IMR-90 (cell line): Measurements from ENCODE around the gene RDH11. TPM values are rescaled to one million over a fixed set of nuclear protein-coding genes. Genes with fewer than 3 reads are reported as not detected.

Experiments used
- ATAC-seq: fragments of 200-7000 bp; cut with Tn5 transposase; 2 replicates; pipeline ENCODE4 v1.9.1; 2020; ENCODE audit warnings: low read depth, mild to moderate bottlenecking, moderate library complexity
- BruUV-seq: library from RNA; stranded (reverse); fragments of 400-500 nt; replicated peaks from 2 replicates; lab custom pipeline; 2021; lab: Mats Ljungman, UMichigan
- CTCF ChIA-PET: fragments of 300-600 bp; formaldehyde crosslinking; extraction: SDS; loops from one replicate; lab custom pipeline; 2021; ENCODE audit warnings: antibody characterized with exemption; lab: Yijun Ruan, JAX
- POLR2A ChIA-PET: fragments of 300-600 bp; sonication (Branson Sonifier 250); formaldehyde crosslinking; loops from one replicate; lab custom pipeline; 2022; ENCODE audit warnings: antibody characterized with exemption; ENCODE audit not compliant: unreplicated experiment; lab: Charles Lee
- DNase-seq: peaks from one replicate; pipeline ENCODE4 v3.0.0; 2013
- H2AFZ ChIP-seq: replicated peaks from 2 replicates; pipeline ENCODE3; 2013; ENCODE audit warnings: low read length, mild to moderate bottlenecking; ENCODE audit not compliant: poor library complexity
- H2AK5ac ChIP-seq: 2 replicates; pipeline ENCODE4 v1.6.1; 2013; ENCODE audit warnings: low read depth, low read length, inconsistent platforms
- H2AK9ac ChIP-seq: replicated peaks from 2 replicates; pipeline ENCODE3; 2013; ENCODE audit warnings: mild to moderate bottlenecking, low read depth, low read length, moderate library complexity; ENCODE audit not compliant: poor library complexity
- H2BK120ac ChIP-seq: 2 replicates; pipeline ENCODE4 v1.6.1; 2013; ENCODE audit warnings: low read depth, low read length, inconsistent platforms
- H2BK15ac ChIP-seq: 3 replicates; pipeline ENCODE4 v1.6.1; 2013; ENCODE audit warnings: low read depth, low read length, inconsistent platforms
- H2BK20ac ChIP-seq: 2 replicates; pipeline ENCODE4 v1.6.1; 2013; ENCODE audit warnings: low read depth, mild to moderate bottlenecking, inconsistent platforms, low read length, moderate library complexity
- H2BK5ac ChIP-seq: 2 replicates; pipeline ENCODE4 v1.6.1; 2013; ENCODE audit warnings: mild to moderate bottlenecking, low read depth, low read length, inconsistent platforms; ENCODE audit not compliant: poor library complexity, severe bottlenecking
- H3K14ac ChIP-seq: replicated peaks from 2 replicates; pipeline ENCODE4 v1.6.1; 2013; ENCODE audit warnings: low read depth, low read length, inconsistent platforms
- H3K18ac ChIP-seq: 2 replicates; pipeline ENCODE4 v1.6.1; 2013; ENCODE audit warnings: low read depth, low read length, control low read depth
- H3K23ac ChIP-seq: 2 replicates; pipeline ENCODE4 v1.6.1; 2013; ENCODE audit warnings: low read depth, low read length, inconsistent platforms
- H3K27ac ChIP-seq: 2 replicates; pipeline ENCODE4 v1.5.1; 2013; ENCODE audit warnings: mild to moderate bottlenecking, control low read depth, low read length; ENCODE audit not compliant: insufficient read depth
- H3K27me3 ChIP-seq: 2 replicates; pipeline ENCODE4 v1.6.1; 2013; ENCODE audit warnings: low read length; ENCODE audit not compliant: control insufficient read depth, insufficient read depth
- H3K36me3 ChIP-seq: 2 replicates; pipeline ENCODE4 v1.6.1; 2013; ENCODE audit warnings: low read length, mixed read lengths; ENCODE audit not compliant: control insufficient read depth, insufficient read depth
- H3K4ac ChIP-seq: 2 replicates; pipeline ENCODE4 v1.6.1; 2013; ENCODE audit warnings: low read depth, low read length, inconsistent platforms
- H3K4me1 ChIP-seq: 2 replicates; pipeline ENCODE4 v1.6.1; 2013; ENCODE audit warnings: low read length, mixed read lengths; ENCODE audit not compliant: control insufficient read depth, insufficient read depth
- H3K4me2 ChIP-seq: 2 replicates; pipeline ENCODE4 v1.6.1; 2013; ENCODE audit warnings: low read depth, mild to moderate bottlenecking, control low read depth, low read length, moderate library complexity
- H3K4me3 ChIP-seq: 2 replicates; pipeline ENCODE4 v1.5.1; 2013; ENCODE audit warnings: low read depth, mild to moderate bottlenecking, control low read depth, low read length, moderate library complexity; ENCODE audit not compliant: insufficient read depth
- H3K56ac ChIP-seq: 2 replicates; pipeline ENCODE4 v1.6.1; 2013; ENCODE audit warnings: low read length, inconsistent platforms; ENCODE audit not compliant: insufficient read depth; ENCODE audit errors: extremely low read depth
- H3K79me1 ChIP-seq, 2 experiments: 2 replicates each; pipeline ENCODE4 v1.6.1; 2013; ENCODE audit warnings: low read length in 2 of 2, inconsistent platforms in 1 of 2, low read depth in 1 of 2
- H3K9ac ChIP-seq: 2 replicates; pipeline ENCODE4 v1.6.1; 2013; ENCODE audit warnings: low read depth, low read length, control low read depth
- H3K9me1 ChIP-seq: 2 replicates; pipeline ENCODE4 v1.6.1; 2013; ENCODE audit warnings: low read length, inconsistent platforms; ENCODE audit not compliant: insufficient read depth
- H3K9me3 ChIP-seq: 2 replicates; pipeline ENCODE4 v1.6.1; 2013; ENCODE audit warnings: low read length; ENCODE audit not compliant: control insufficient read depth, insufficient read depth
- H4K20me1 ChIP-seq: 2 replicates; pipeline ENCODE4 v1.6.1; 2013; ENCODE audit warnings: low read length, inconsistent platforms; ENCODE audit not compliant: insufficient read depth
- H4K5ac ChIP-seq: 2 replicates; pipeline ENCODE4 v1.6.1; 2013; ENCODE audit warnings: mild to moderate bottlenecking, low read depth, low read length, control low read depth
- H4K8ac ChIP-seq, 2 experiments: 2 replicates each; pipeline ENCODE4 v1.6.1; 2013; ENCODE audit warnings: low read depth in 2 of 2, low read length in 2 of 2, control low read depth in 1 of 2, inconsistent platforms in 1 of 2
- H4K91ac ChIP-seq: 2 replicates; pipeline ENCODE4 v1.6.1; 2013; ENCODE audit warnings: low read depth, low read length, inconsistent platforms; ENCODE audit not compliant: insufficient read depth
- BHLHE40 ChIP-seq: fragments of 150-350 bp; IDR thresholded peaks from 2 replicates; pipeline ENCODE4 v1.6.1; 2016; ENCODE audit warnings: mild to moderate bottlenecking, low read depth, low read length
- CEBPB ChIP-seq: IDR thresholded peaks from 2 replicates; pipeline ENCODE4 v1.6.1; 2012; ENCODE audit warnings: low read depth, low read length, improper control_type of control experiment
- CHD1 ChIP-seq: IDR thresholded peaks from 2 replicates; pipeline ENCODE4 v1.6.1; 2012; ENCODE audit warnings: low read depth, low read length, improper control_type of control experiment
- FOS ChIP-seq: fragments of 150-350 bp; IDR thresholded peaks from 2 replicates; pipeline ENCODE4 v1.6.1; 2016; ENCODE audit warnings: low read depth, low read length
- MAFK ChIP-seq: IDR thresholded peaks from 2 replicates; pipeline ENCODE4 v1.6.1; 2012; ENCODE audit warnings: low read depth, low read length, improper control_type of control experiment
- MAZ ChIP-seq: IDR thresholded peaks from 2 replicates; pipeline ENCODE4 v1.6.1; 2012; ENCODE audit warnings: low read depth, mild to moderate bottlenecking, low read length, improper control_type of control experiment, moderate library complexity, borderline replicate concordance
- MXI1 ChIP-seq: IDR thresholded peaks from 2 replicates; pipeline ENCODE4 v1.6.1; 2012; ENCODE audit warnings: low read depth, mild to moderate bottlenecking, low read length, moderate library complexity, borderline replicate concordance
- NFE2L2 ChIP-seq: fragments of 150-350 bp; IDR thresholded peaks from 2 replicates; pipeline ENCODE4 v1.6.1; 2016; ENCODE audit warnings: low read depth, mild to moderate bottlenecking, low read length
- POLR2A ChIP-seq: IDR thresholded peaks from 2 replicates; pipeline ENCODE4 v1.6.1; 2012; ENCODE audit warnings: mild to moderate bottlenecking, low read depth, low read length
- RAD21 ChIP-seq: IDR thresholded peaks from 2 replicates; pipeline ENCODE4 v1.6.1; 2012; ENCODE audit warnings: low read length, improper control_type of control experiment
- RCOR1 ChIP-seq: IDR thresholded peaks from 2 replicates; pipeline ENCODE4 v1.6.1; 2012; ENCODE audit warnings: mild to moderate bottlenecking, low read length, improper control_type of control experiment; ENCODE audit not compliant: insufficient replicate concordance
- RFX5 ChIP-seq: IDR thresholded peaks from 2 replicates; pipeline ENCODE4 v1.8.0; 2012; ENCODE audit warnings: low read depth, mild to moderate bottlenecking, low read length, moderate library complexity
- SMC3 ChIP-seq: fragments of 150-350 bp; IDR thresholded peaks from 2 replicates; pipeline ENCODE4 v1.6.1; 2016; ENCODE audit warnings: low read depth, mild to moderate bottlenecking, antibody characterized with exemption, low read length, moderate library complexity
- WGBS, 2 experiments: methylation state at CpG; one replicate each; pipeline versions ENCODE4 v1.1.5 to v1.1.7; 2013; ENCODE audit warnings: missing lambda C conversion rate in 2 of 2; ENCODE audit not compliant: insufficient read length in 1 of 2; ENCODE audit errors: extremely low coverage in 2 of 2; 5-methylcytosine and 5-hydroxymethylcytosine counted together
- dilution Hi-C: fragments of 300-500 bp; cut with HindIII; formaldehyde crosslinking; loops from one replicate; pipeline ENCODE4 v1.14.3; 2018; ENCODE audit warnings: low sequenced_read_pairs; ENCODE audit not compliant: unreplicated experiment
- in situ Hi-C: fragments of 300-500 bp; cut with MboI; formaldehyde crosslinking; loops from 3 replicates; pipeline ENCODE4 v1.14.3; 2019; ENCODE audit warnings: low sequenced_read_pairs, inconsistent platforms, mixed read lengths
- intact Hi-C: fragments of 100-400 bp; cut with micrococcal nuclease; formaldehyde crosslinking; loops from 2 replicates; pipeline ENCODE4 v1.10.0; 2022
- polyA plus RNA-seq, 3 experiments: library from polyadenylated mRNA; depleted of rRNA; stranded (reverse); fragments of >200 nt; gene quantifications; 2 replicates each; pipeline ENCODE4 v1.2.3, GENCODE V29; 2012; ENCODE audit warnings: low replicate concordance in 1 of 3
- total RNA-seq: library from RNA; depleted of rRNA; stranded (reverse); fragments of >200 nt; gene quantifications from 2 replicates; pipeline ENCODE4 v1.2.3, GENCODE V29; 2012
- TF ChIP-seq, protein P1 (sequence below): fragments of 150-350 bp; IDR thresholded peaks from 2 replicates; pipeline ENCODE4 v1.6.1; 2017; ENCODE audit warnings: mild to moderate bottlenecking, antibody characterized with exemption, low read length, low read depth
- TF ChIP-seq, protein P2 (sequence below): fragments of 150-350 bp; IDR thresholded peaks from 2 replicates; pipeline ENCODE4 v1.6.1; 2016; ENCODE audit warnings: low read depth, mild to moderate bottlenecking, low read length, moderate library complexity, borderline replicate concordance
- TF ChIP-seq, protein P3 (sequence below): conservative IDR thresholded peaks from 2 replicates; pipeline ENCODE4 v1.5.1; 2012; ENCODE audit warnings: mild to moderate bottlenecking, low read depth, low read length, improper control_type of control experiment

RDH11 gene
- total and polyA plus RNA-seq, 2 of the 4 experiments (the other 2 are of a cell fraction): 77.3 to 149 TPM

DNA sequence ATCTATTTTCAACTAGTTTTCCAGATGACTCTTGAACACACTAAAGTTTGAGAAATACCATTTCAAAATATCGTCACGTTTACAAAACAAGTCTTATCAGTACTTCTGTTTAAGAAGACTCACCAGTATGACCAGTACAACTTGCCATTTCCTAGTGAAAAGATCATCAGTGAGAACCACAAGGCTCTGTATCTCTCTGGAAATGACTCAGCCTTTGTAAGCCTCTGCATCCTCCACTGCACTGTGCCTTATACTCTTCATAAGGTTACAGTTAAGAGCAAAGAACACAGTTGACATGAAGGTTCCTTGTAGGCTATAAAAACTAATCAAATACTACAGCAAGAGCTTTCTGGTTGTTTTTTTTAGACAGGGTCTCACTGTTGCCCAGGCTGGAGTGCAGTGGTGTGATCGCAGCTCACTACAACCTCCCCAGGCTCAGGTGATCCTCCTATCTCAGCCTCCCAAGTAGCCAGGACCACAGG, 15.4 kb downstream of the RDH11 start:
- TF ChIP-seq BHLHE40 (peak; percentile 97), FOS (peak; percentile 82), POLR2A (no peak), RFX5 (no peak), MXI1 (no peak), CHD1 (no peak), MAZ (no peak), RAD21 (no peak), RCOR1 (no peak), CEBPB (peak; percentile 66), MAFK (peak; percentile 31; the same call in 1 of the 2 replicates), SMC3 (no peak), NFE2L2 (peak; percentile 63; the same call in 1 of the 2 replicates)
- TF ChIP-seq, protein P1, sequence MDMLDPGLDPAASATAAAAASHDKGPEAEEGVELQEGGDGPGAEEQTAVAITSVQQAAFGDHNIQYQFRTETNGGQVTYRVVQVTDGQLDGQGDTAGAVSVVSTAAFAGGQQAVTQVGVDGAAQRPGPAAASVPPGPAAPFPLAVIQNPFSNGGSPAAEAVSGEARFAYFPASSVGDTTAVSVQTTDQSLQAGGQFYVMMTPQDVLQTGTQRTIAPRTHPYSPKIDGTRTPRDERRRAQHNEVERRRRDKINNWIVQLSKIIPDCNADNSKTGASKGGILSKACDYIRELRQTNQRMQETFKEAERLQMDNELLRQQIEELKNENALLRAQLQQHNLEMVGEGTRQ: no peak
- TF ChIP-seq, protein P2, sequence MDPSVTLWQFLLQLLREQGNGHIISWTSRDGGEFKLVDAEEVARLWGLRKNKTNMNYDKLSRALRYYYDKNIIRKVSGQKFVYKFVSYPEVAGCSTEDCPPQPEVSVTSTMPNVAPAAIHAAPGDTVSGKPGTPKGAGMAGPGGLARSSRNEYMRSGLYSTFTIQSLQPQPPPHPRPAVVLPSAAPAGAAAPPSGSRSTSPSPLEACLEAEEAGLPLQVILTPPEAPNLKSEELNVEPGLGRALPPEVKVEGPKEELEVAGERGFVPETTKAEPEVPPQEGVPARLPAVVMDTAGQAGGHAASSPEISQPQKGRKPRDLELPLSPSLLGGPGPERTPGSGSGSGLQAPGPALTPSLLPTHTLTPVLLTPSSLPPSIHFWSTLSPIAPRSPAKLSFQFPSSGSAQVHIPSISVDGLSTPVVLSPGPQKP: no peak
- TF ChIP-seq, protein P3, sequence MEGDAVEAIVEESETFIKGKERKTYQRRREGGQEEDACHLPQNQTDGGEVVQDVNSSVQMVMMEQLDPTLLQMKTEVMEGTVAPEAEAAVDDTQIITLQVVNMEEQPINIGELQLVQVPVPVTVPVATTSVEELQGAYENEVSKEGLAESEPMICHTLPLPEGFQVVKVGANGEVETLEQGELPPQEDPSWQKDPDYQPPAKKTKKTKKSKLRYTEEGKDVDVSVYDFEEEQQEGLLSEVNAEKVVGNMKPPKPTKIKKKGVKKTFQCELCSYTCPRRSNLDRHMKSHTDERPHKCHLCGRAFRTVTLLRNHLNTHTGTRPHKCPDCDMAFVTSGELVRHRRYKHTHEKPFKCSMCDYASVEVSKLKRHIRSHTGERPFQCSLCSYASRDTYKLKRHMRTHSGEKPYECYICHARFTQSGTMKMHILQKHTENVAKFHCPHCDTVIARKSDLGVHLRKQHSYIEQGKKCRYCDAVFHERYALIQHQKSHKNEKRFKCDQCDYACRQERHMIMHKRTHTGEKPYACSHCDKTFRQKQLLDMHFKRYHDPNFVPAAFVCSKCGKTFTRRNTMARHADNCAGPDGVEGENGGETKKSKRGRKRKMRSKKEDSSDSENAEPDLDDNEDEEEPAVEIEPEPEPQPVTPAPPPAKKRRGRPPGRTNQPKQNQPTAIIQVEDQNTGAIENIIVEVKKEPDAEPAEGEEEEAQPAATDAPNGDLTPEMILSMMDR: no peak
- ATAC-seq (peak; percentile 99), DNase-seq (peak; percentile 98)
- Histone ChIP-seq H3K14ac (no peak overlapping the region; the same call in 1 of the 2 replicates), H4K91ac (no peak overlapping the region), H2AK9ac (no peak overlapping the region), H2AFZ (no peak overlapping the region), H3K56ac (no peak overlapping the region), H2BK15ac (no peak overlapping the region), H2AK5ac (0 out of 2 replicates have a peak overlapping the region, but pooled peaks have one; percentile 18), H2BK5ac (peak overlapping the region; percentile 76), H3K27me3 (no peaks in the 10 kb centered on the region), H3K9me3 (no peaks in the 10 kb centered on the region), H3K4me2 (peak overlapping the region; percentile 72; the same call in 1 of the 2 replicates), H3K9me1 (peaks cover 4% of the 10 kb centered on the region; the same call in 1 of the 2 replicates), H2BK20ac (peak overlapping the region; percentile 16; the same call in 1 of the 2 replicates), H3K18ac (no peak overlapping the region), H3K27ac (peak overlapping the region; percentile 68), H3K79me1 (peaks cover 33 to 38% of the 10 kb centered on the region in 2 experiments), H3K9ac (no peak overlapping the region), H4K8ac (no peak overlapping the region; a peak in 1 of 4 replicates), H3K4ac (no peak overlapping the region; the same call in 1 of the 2 replicates), H3K4me1 (0 out of 2 replicates have a peak, but pooled peaks cover 2% of the 10 kb centered on the region), H3K23ac (no peak overlapping the region), H2BK120ac (no peak overlapping the region), H3K36me3 (peaks cover 20% of the 10 kb centered on the region), H4K20me1 (peaks cover 4% of the 10 kb centered on the region; the same call in 1 of the 2 replicates), H4K5ac (no peak overlapping the region), H3K4me3 (no peak overlapping the region)
- CTCF ChIA-PET: no interaction called here
- no TSS peak for BruUV-seq
- POLR2A ChIA-PET: no interaction called here
- no CpG with 5 or more reads among the region's 3 CpGs for WGBS, 2 experiments
- intact Hi-C loops: no loop called here
- dilution Hi-C loops: no loop called here
- in situ Hi-C loops: no loop called here
